D721Med (cell line): ENCODE data around the gene CASP1.

Source experiments
- DNase-seq: peaks from one replicate; pipeline ENCODE4 v3.0.0; 2011; ENCODE audit warnings: low spot score; ENCODE audit not compliant: insufficient read length
- FAIRE-seq: peaks from 2 replicates; lab custom pipeline; 2011; peaks lifted over from hg19 to GRCh38; lab: Jason Lieb, UNC
- TF ChIP-seq, protein P1 (sequence below): IDR thresholded peaks from 2 replicates; pipeline ENCODE4 v1.5.1; 2012; ENCODE audit warnings: mild to moderate bottlenecking, control low read depth; ENCODE audit not compliant: insufficient read depth; ENCODE audit errors: missing control alignments

CASP1 gene

DNA sequence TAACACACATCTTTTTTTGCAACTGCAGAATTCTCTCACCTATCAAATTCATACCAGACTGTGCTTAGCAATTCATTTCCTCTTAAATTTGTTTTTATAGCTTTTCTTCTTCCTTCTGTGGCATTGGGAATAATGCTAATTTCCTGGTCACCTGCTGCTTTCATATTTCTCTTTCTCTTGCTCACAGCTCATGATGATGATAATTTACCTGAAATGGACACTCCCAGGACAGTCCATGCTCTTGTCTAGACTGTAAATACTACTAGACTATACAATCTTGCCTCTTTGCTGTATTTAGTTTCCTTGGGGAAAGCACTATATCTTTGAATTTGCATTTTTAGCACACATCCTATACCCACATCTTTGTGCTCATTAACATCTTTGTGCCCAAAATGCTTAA is 27.5 kb downstream of the CASP1 start:
- TF ChIP-seq, protein P1, sequence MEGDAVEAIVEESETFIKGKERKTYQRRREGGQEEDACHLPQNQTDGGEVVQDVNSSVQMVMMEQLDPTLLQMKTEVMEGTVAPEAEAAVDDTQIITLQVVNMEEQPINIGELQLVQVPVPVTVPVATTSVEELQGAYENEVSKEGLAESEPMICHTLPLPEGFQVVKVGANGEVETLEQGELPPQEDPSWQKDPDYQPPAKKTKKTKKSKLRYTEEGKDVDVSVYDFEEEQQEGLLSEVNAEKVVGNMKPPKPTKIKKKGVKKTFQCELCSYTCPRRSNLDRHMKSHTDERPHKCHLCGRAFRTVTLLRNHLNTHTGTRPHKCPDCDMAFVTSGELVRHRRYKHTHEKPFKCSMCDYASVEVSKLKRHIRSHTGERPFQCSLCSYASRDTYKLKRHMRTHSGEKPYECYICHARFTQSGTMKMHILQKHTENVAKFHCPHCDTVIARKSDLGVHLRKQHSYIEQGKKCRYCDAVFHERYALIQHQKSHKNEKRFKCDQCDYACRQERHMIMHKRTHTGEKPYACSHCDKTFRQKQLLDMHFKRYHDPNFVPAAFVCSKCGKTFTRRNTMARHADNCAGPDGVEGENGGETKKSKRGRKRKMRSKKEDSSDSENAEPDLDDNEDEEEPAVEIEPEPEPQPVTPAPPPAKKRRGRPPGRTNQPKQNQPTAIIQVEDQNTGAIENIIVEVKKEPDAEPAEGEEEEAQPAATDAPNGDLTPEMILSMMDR: no peak
- FAIRE-seq (no peak), DNase-seq (no peak)

DNA sequence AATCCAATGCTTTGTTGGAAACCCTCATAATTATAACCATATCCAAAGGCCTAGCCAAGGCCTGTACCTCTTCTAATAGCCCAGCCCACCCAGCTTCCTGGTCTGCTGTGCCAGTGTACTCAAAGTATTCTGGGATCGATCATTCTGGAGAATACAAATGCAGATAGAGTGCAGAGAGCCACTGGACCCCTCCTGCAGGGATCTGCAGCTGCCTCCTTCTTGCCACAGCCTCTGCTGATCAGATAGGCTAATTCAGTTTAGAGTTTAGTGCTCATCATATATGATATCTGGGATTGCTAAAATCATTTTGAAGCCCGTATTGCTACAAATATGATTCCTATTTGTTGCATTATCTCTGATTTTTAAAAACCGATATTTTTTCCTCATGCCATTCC is 29.5 kb downstream of the CASP1 start:
- TF ChIP-seq, protein P1: no peak
- DNase-seq (no peak), FAIRE-seq (no peak)

DNA sequence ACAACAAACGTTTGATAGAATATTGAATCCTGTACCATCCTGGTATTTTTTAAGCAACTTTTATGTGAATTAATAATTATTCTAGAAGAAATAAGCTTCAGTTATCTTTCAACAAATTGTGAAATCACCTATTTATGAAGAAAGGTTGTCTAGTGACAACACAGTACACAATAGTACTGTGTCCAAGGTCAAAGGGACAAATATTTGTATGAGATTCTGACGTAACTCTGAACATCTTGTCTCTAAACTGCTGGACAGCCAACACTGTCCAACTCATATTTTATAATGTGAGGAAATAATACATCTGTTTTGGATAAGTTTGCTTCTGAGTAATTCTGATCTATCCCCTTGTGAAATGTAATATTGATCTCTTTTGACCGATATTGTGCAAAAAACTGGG is 30.9 kb downstream of the CASP1 start:
- TF ChIP-seq, protein P1: no peak
- DNase-seq: no peak
- no peak for FAIRE-seq

DNA sequence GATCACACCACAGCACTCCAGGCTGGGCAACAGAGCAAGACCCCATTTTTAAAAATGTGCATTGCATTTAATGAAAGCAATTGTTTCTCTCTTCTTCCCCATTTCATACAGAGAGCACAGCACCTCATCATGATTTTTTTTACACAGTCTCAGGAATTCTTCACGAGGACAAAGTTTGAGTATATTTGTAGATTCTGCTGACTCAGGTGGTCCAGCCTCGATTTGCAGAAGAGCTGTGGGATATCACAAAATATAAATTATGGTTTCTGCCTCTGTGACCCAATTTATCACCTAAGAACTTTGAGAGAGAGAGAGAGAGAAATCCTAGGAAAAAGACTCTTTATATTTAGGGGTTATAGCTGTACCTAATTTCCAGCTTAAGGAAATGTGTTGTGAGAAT is 31.8 kb downstream of the CASP1 start:
- DNase-seq: no peak
- no peak for FAIRE-seq
- TF ChIP-seq, protein P1: no peak

DNA sequence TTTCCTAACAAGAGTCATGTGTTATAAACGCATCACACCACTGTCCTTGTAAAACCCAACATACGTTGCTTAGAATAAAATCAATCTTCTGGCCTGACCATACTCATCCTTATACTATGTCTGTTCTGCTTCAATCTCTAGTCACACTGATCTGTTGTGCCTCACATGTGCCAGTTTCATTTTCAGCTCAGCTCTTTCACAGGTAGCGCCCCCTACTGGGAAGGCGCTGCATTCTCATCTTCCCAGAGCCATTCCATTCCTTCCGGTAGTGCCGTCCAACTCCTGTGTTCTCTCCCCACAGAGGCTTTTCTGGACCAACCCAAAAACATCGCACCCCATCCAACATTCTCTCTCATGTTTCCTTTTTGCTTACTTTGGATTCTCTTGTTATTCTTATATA is 34.1 kb downstream of the CASP1 start:
- FAIRE-seq (no peak), DNase-seq (no peak)
- TF ChIP-seq, protein P1: peak; percentile 23

DNA sequence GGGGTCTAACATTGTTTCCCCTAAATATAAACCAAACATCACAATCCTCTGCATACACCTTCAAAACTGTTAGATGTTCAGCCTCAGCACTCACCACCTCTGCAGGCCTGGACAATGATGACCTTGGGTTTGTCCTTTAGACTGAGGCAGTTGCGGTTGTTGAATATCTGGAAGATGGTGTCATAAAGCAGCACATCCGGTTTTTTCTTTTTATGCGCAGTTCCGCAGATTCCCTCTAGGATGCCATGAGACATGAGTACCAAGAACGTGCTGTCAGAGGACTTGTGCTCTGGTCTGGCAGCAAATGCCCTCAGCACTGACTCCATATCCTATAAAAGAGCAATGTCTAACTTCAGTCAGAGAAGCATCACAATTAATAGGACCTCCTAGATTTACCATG is 34.8 kb downstream of the CASP1 start:
- TF ChIP-seq, protein P1: no peak
- no peak for FAIRE-seq
- no peak for DNase-seq

DNA sequence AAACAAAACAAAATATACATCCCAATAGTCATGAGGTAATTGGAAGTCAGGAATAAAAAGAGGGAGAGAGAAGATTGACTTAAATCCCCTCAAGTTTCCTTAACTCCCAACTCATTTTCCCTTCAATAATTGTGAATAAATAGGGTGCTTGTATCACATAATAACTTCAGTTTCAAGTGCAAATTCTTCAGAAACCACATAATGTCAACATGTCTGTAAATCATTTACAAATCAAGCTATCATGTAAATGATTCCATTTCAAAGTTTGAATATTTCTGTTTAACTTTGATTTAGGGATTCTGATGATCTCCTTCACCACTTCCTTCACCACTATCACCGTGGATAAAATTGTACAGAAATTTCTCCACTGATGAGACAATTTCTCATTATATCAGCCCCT is 35.2 kb downstream of the CASP1 start:
- FAIRE-seq: no peak

More for the DNA sequence above, 35.2 kb downstream of the CASP1 start:
- TF ChIP-seq, protein P1: no peak
- DNase-seq: no peak
